Esophagus squamous epithelium (tissue), 4 donors: ENCODE measurements around the gene GPD1.

Source experiments
- CTCF ChIP-seq, 6 experiments: fragments of 450-650 bp in 4 of 6; fragments of 200-600 bp in 2 of 6; sonication (generic) in 2 of 6; IDR thresholded peaks; one replicate each; pipeline ENCODE4 v1.5.1; 2016 to 2019; ENCODE audit warnings: antibody characterized with exemption in 6 of 6, mild to moderate bottlenecking in 4 of 6, moderate library complexity in 4 of 6
- POLR2A ChIP-seq, 4 donors: fragments of 450-650 bp; IDR thresholded peaks; one replicate each; pipeline ENCODE4 v1.6.1; 2017; ENCODE audit warnings: antibody characterized with exemption in 4 of 4, mild to moderate bottlenecking in 4 of 4, moderate library complexity in 3 of 4

- no peak for TF ChIP-seq CTCF (IDR thresholded peaks at IDR 0.05)
- TF ChIP-seq POLR2A (IDR thresholded peaks at IDR 0.05): no peak
These were observed 4.4 kb upstream of the GPD1 start for GRCh38 chr12:50099302-50100008.
